ENCODE measurements around the gene HAGH. TPM values are rescaled to one million over a fixed set of nuclear protein-coding genes. Genes with fewer than 3 reads are reported as not detected.

The HAGH gene
- total RNA-seq, 1 donor from 2014 or later = 35.9 TPM

- Mint-ChIP-seq H3K27me3 (ENCODE audit: low read depth, unreplicated experiment) (no peaks in the 10 kb centered on the region), H3K27ac (ENCODE audit: unreplicated experiment) (peak overlapping the region; percentile 95), H3K9me3 (ENCODE audit: unreplicated experiment) (no peaks in the 10 kb centered on the region), H3K4me1 (ENCODE audit: low read depth, unreplicated experiment) (peaks cover 9% of the 10 kb centered on the region), H3K36me3 (ENCODE audit: low read depth, unreplicated experiment) (peaks cover 2% of the 10 kb centered on the region), H3K4me3 (ENCODE audit: unreplicated experiment) (peak overlapping the region; percentile 94)
- FAIRE-seq = no peak
- Histone ChIP-seq H3K4me1 (ENCODE audit: insufficient read depth, low read length) (peaks cover 12% of the 10 kb centered on the region), H3K36me3 (ENCODE audit: insufficient read depth, low read length) (peaks cover under 1% of the 10 kb centered on the region), H3K9me3 (ENCODE audit: insufficient read depth, low read depth, low read length) (no peaks in the 10 kb centered on the region), H3K9ac (ENCODE audit: low read length) (no peak overlapping the region), H3K79me2 (ENCODE audit: insufficient read depth, low read length) (peaks cover 47% of the 10 kb centered on the region), H3K4me2 (ENCODE audit: low read length) (no peak overlapping the region), H3K27me3 (ENCODE audit: insufficient read depth, low read length) (no peaks in the 10 kb centered on the region), H3K27ac (ENCODE audit: low read depth, low read length) (no peak overlapping the region), H2AFZ (ENCODE audit: low read depth, low read length) (no peak overlapping the region), H3K4me3 (ENCODE audit: insufficient read depth, low read depth, low read length) (no peak overlapping the region), H4K20me1 (ENCODE audit: insufficient read depth, low read length) (peaks cover 38% of the 10 kb centered on the region)
- no peak for TF ChIP-seq CTCF (IDR thresholded peaks at IDR 0.05; ENCODE audit: insufficient read depth, low read depth, low read length)
- TF ChIP-seq EZH2 (IDR thresholded peaks at IDR 0.05; ENCODE audit: insufficient read depth, low read length) = no peak
- DNase-seq (ENCODE audit: low read depth) = no peak
Observed at GRCh38 chr16:1779741-1780676, 46.6 kb downstream of the HAGH start.

DNA sequence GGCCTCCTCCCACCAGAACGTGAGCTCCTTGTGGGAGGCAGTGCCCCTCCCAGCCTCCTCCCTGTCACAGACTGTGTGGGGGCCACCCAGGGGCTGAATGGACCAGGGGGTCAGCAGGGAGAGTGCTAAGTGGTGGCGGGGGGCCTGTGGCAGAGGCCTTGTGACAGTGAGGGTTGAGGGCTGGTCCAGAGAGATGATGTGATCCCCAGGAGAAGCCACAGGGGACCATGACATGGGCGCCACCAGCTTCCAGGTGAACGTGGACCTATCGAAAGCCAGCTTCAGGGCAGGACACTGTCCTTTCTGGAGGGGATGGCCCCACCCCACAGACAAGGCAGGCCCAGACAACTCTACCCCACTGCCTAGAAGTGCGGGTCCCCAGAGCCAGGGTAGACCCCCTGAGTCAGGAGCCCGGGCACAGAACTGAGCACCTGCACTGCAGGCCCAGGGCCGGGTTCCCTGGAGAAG is 47.4 kb downstream of the HAGH start:
- H4K20me1 ChIP-seq (ENCODE audit: insufficient read depth, low read length) = peaks cover 45% of the 10 kb centered on the region
- Mint-ChIP-seq H3K9me3 (ENCODE audit: unreplicated experiment) (no peaks in the 10 kb centered on the region), H3K36me3 (ENCODE audit: low read depth, unreplicated experiment) (peaks cover 2% of the 10 kb centered on the region), H3K27me3 (ENCODE audit: low read depth, unreplicated experiment) (no peaks in the 10 kb centered on the region), H3K4me1 (ENCODE audit: low read depth, unreplicated experiment) (peaks cover 9% of the 10 kb centered on the region), H3K27ac (ENCODE audit: unreplicated experiment) (no peak overlapping the region), H3K4me3 (ENCODE audit: unreplicated experiment) (no peak overlapping the region)
- no peak overlapping the region for H3K9ac ChIP-seq (ENCODE audit: low read length)
- DNase-seq (ENCODE audit: low read depth) = no peak
- H3K27me3 ChIP-seq (ENCODE audit: insufficient read depth, low read length) = no peaks in the 10 kb centered on the region
- no peak overlapping the region for H3K27ac ChIP-seq (ENCODE audit: low read depth, low read length)
- peaks cover 47% of the 10 kb centered on the region for H3K79me2 ChIP-seq (ENCODE audit: insufficient read depth, low read length)
- H3K9me3 ChIP-seq (ENCODE audit: insufficient read depth, low read depth, low read length) = no peaks in the 10 kb centered on the region
- no peaks in the 10 kb centered on the region for H3K36me3 ChIP-seq (ENCODE audit: insufficient read depth, low read length)
- no peak overlapping the region for H3K4me3 ChIP-seq (ENCODE audit: insufficient read depth, low read depth, low read length)
- peaks cover 16% of the 10 kb centered on the region for H3K4me1 ChIP-seq (ENCODE audit: insufficient read depth, low read length)
- TF ChIP-seq EZH2 (IDR thresholded peaks at IDR 0.05; ENCODE audit: insufficient read depth, low read length) = no peak
- TF ChIP-seq CTCF (IDR thresholded peaks at IDR 0.05; ENCODE audit: insufficient read depth, low read depth, low read length) = no peak
- FAIRE-seq = no peak
- no peak overlapping the region for H2AFZ ChIP-seq (ENCODE audit: low read depth, low read length)
- H3K4me2 ChIP-seq (ENCODE audit: low read length) = no peak overlapping the region
